Left hindlimb (tissue), 1 donor: ENCODE results near the gene KRT40.

Source experiments
- DNase-seq: peaks from one replicate; pipeline ENCODE4 v3.0.0-alpha.2; 2018

The KRT40 gene

DNA sequence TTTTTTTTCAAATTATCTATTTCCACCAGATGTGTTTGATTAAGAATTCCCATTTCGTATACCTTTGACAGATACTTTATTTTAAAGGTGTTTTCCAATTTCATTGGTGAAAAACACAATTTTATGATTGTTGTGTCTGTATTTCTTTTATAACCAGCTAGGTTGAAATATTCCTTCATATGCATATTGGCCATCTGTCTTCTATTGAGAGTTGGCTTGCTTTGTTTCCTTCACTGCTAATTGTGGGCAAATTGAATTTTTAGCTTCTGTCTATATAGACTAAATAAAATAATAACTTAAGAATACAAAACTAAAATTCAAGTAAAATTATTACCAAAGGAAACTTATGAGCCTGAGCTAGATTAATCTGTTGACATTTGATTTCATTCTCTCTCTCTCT, 11.0 kb upstream of the KRT40 start:
- no peak for DNase-seq

DNA sequence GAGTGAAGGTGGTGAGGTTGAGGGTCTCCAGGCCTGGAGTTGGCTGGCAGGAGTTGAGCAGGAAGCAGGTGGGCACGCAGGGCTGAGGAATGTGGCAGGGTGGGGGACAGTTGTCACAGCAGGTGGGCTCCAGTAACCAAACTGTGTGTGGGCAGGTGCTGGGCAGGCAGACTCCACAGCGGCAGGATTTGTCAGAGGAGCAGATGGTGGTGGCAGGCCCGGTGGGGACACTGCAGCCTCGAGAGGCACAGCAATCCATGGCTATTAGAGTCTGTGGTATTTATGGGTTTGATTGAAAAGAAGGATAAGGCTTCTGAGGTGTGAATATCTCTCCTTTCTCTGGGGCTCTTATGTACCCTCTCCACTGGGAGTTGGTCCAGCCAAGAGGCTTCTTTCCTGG, 9.7 kb upstream of the KRT40 start, which contains the start of gene KRTAP3-3:
Gene KRTAP3-3 (minus strand): TSS at position 326 of the 400 bp plus-strand sequence. CDS start 67 bp downstream, at position 259.
- DNase-seq = no peak

DNA sequence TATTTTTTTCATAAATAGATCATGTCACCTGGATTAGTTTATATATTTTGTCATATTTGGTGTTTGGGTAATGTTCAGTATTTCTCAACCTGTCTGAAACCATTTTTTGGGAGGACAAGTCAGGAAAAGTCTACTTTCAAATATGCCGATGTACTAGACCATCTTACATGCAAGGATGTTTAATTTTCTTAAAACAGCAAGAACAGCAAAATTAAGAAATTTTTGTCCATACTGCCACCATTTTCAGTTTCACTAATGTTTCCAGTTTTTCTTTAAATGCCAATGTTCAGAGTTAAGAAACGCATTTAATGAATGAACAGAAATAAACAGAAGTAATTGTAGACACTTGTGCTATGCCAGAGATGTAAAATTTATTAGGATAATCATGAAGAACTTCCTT, 9.0 kb upstream of the KRT40 start:
- DNase-seq = no peak

DNA sequence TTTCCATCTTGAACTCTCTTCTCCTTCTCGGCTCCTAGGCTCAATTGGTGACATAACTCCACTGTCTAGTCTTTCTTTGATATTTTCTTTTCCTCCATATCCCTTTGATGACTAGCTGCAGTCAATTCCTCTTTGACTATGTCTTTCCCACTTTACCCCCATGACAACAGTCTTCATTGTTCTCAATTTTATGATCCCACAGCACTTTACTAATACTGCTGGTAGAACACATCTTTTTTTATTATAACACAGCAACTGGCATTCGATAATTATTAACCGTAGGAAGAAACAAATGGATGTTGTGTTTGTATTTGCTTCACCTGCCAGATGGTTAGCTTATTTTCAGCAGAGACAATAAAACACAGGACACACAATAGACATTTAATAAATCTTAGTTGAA, 8.5 kb upstream of the KRT40 start:
- no peak for DNase-seq

DNA sequence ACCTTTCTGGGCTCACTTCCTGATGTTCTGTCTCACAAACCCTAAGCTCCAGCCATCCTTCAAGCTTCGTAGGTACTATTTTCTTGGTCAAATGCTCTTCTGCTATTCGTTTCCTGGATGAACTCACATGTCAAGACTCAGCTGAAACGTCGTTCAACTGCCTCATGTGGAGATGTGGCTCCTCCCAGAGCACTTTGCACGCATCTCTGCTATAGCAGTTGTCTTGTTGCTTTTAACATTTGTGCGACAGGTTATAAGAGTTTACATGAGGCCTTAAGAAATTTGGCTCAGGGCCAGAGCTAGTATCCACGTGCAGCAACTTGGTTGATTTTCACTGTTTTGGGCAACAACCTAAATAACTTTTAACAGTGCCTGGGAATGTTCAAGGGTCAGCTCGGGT, 2.8 kb upstream of the KRT40 start:
- no peak for DNase-seq

DNA sequence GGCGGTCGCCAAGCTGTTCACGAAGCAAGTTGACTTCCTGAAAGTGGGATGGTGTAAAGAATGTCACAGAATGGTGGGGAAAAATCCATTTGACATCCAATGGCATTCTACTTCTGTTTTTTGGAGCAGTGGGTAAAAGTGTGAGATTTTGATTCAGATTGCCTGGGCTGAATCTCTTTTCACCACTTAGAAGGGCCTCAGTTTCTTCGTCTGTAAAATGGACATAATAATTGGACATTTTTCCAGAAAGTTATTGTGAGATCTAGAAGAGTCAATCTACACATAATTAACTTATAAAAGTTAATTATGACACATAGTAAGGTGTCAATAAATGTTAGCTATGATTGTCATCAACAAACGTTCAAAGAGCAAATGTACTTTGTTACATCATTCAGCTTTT, 3.0 kb downstream of the KRT40 start:
- DNase-seq = no peak

DNA sequence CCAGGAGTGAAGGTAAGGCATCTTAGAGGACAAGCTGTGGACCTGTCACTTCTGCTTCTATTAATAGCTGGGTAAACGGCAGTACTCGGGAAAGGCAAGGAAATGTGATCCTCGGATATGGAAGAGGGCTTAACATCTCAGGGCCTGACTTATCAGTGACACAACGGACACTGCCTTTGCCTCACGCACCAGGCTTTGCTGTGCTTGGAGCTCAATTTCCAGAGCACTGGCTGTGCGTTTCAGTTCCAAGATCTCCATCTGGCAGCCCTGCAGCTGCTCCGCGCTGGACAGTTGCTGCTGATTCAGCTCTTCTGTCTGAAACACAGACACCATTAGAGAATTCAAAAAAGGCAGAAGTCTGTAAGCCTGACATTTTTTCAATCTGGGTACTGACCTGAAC, 3.5 kb downstream of the KRT40 start:
- DNase-seq = peak; percentile 68

DNA sequence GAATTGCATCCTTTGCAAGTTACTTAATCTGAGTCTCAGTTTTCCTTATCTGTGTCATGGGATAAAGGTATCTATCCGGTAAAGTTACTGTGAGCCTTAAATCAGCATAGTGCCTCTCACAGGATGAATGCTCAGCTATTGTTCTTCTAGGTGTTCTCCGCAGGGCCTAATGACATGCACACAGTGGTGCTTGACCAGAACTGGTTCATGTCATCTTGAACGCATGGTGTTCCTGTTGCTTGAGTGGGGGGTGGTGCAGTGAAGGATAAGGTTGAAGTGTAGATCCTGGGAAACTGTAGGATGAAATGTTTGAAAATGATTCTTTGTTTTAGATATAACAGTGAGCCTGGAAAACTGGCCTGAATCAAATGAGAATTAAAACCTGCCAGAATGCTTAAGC, 4.0 kb downstream of the KRT40 start:
- no peak for DNase-seq

DNA sequence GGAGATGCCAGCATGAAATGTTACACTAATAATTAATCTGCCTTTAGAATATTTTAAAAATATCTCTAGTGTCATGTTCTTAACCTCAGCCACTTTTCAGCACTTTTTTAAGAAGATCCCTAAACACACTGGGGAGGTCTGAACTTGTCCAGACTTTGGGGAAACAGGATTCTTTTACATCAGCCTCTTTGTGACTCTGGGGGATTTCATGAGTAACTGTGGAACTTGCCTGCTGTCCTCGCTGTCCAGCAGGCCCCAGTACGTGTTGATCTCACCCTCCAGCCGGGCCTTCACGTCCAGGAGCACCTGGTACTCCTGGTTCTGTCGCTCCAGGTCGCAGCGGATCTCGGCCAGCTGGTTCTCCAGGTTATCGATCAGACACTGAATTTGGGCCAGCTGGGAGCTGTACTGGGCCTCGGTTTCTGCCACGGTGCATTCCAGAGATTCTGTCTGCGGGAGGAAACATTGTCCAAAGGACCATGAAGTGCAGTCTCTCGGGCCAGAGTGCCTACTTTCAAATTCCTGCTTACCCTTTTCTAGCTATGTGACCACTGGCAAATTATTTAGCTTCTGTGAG, 5.5 kb downstream of the KRT40 start:
- no peak for DNase-seq

DNA sequence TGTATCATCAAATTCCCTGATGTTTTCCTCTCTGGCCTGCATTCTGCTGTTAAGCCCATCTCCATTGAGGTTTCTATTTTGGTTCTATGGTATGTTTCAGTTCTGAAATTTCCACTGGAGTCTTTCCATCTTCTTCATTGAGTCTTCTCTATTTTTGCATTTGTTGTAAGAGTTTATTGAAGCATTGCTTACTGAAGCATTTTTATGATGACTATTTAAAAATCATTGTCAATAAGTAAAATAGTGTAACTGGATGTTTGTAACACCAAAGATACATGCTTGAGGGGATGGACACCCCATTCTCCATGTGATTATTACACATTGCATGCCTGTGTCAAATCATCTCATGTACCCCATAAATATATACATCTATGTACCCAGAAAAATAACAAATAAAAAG, 8.6 kb downstream of the KRT40 start:
- no peak for DNase-seq

DNA sequence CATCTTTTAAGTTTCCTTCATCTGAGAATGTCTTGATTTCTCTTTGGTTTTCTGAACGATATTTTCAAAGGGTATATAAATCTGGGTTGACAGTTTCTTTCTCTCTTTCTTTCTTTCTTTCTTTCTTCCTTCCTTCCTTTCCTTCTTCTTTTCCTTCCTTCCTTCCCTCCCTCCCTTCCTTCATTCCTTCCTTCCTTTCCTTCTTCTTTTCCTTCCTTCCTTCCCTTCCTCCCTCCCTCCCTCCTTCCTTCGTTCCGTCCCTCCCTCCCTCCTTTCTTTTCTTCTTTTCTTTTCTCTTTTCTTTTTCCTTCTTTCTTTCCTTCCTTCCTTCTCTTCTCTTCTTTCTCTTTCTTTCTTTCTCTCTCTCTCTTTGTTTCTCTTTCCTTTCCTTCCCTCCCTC, 9.8 kb downstream of the KRT40 start:
- no peak for DNase-seq

DNA sequence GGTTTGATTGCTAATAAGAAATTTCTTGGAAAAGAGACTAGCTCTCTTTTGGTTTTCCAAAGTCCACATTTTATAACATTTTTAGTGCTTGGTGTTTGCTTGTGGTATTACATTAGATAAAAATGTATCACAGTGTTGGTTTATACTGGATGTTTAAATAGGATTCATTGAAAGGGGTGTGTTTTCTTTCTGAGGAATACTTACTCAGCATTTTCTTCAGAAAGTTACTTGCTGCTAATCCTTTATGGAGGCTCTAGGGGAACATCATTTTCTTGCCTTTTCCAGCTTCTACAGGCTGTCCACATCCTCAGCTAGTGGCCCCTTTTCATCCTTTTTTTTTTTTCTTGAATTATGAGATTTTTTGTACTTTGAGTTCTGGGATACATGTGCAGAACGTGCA, 16.5 kb downstream of the KRT40 start:
- no peak for DNase-seq

DNA sequence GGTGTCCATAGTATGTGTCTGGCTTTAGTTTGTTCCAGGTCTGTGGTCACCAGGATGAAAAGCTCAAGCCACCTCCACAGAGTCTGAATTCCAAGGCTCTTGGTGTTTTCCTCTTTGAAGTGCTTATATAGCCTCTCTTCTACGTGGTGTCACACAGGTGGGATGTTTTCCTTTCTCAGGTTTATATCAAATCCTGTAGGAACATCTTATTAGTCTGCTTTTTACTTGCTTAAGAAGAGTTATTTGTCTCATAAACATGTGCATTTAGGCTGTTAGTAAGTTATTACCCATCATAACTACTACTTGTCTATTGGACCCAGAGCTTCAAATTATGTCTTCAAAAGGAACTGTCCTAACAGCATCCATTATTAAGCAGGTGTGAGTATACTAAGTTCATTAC, 17.3 kb downstream of the KRT40 start, which contains the start of gene KRT39:
Gene KRT39 (minus strand): TSS at position 101 of the 400 bp plus-strand sequence. CDS start 92 bp downstream, at position 9.
- no peak for DNase-seq

DNA sequence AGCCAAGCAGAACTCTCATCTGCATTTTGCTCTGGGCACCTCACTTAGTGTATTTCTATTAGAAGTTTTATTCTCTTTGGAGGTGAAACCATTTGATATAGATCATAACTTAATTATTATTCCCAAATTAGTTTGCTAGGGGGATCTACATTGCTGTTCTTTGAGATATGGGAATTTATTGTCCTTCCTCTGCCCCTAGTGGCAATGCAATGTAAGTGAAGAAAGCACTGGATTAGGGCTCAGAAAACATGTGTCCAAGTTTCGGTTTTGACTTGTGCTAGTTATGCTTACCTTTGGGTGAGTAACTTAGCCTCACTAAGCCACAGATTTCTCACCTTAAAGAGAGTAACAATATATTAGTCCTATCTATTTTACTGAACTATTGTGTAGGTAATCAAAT, 20.3 kb downstream of the KRT40 start:
- no peak for DNase-seq

DNA sequence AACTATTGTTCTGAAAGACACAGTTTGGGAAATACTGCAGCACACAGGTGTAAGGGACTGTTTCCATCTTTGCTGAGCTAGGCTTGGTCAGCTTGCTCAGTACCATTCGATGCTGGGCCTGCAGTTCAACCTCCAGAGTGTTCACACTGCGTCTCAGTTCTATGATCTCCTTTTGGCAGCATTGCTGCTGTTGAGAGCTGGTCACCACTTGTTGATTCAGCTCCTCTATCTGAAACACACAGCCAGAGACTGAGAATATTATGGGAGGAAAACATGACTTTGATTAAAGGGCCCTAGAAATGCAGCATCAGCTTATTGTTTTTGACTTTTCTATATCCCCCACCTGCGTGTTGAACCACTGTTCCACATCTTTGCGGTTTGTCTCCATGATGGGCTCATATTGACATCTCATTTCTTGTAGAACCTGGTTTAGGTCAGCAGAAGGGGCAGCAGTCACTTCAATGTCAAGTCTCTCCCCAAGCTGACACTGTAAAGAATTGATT, 22.0 kb downstream of the KRT40 start:
- no peak for DNase-seq

DNA sequence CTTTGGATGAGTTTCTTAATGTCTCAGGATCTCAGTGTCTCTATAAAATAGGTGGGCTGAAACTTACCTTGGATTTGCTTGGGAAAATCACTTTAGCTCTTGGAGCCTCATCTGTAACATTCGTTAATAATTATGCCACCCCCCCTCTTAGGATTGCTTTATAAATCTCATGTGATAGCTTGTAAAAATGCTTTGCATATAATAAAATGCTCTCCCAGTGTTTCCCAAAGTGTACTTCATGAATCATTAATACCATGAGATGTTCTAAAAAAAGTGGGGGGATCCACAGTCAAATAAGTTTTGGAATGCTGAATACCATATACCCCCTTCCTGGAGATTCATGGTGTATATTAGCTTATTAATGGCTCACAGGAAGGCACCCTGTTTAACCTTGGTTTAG, 22.5 kb downstream of the KRT40 start:
- no peak for DNase-seq

DNA sequence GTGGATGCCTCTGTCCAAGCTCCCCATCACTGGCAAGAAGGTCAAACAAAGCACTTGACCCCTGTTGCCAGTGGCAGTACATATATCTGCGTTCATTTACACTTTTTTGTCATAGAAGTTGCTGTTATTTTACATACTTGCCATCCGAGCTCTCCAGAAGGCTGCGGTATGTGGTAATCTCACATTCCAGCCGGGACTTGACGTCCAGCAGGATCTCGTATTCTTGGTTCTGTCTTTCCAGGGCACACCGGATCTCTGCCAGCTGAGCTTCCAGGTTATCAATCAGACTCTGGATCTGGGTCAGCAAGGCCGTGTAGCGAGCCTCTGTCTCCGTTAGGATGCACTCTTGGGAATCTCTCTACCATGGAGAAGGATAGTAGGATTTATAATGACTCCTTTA, 24.0 kb downstream of the KRT40 start:
- DNase-seq = no peak

DNA sequence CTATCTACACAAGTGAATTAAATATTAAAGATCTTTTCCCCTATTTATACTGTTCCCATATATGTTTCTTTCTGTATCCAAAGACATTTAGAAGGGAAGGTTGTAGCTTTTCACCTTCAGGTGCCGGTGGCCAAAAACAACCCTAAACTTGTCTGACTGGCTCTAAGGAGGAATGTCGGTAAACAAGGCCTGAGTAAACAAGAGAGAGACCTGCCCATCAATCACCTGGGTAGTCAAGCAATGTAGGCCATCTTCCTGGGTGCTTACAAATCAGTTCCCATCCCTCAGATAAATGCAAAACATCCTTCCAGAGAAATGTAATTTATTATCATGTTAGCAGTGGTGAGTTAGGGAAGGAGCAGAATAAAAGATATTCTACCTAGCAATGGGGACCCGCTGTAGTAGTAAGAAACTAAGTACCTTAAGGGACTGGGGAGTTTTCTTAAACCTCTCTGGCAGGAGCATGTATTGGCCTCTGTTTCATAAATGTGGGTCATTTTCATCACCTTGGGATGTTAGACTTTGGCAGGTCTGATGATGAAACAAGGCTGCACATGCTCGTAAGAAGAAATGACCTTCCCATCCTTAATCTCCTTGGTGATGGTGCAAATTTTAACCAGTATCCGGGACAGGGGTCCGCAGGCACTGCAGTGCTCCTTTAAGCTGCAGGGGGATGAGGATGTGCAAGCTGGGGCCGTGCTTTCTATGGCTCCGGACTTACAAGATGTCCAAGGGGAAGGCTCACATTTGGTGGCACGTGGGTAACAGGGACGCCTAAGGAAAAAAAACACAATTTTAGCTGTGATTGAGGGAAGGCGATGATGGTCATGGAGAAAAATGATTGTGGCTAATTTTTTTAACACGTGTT, 25.8 kb downstream of the KRT40 start:
- no peak for DNase-seq

DNA sequence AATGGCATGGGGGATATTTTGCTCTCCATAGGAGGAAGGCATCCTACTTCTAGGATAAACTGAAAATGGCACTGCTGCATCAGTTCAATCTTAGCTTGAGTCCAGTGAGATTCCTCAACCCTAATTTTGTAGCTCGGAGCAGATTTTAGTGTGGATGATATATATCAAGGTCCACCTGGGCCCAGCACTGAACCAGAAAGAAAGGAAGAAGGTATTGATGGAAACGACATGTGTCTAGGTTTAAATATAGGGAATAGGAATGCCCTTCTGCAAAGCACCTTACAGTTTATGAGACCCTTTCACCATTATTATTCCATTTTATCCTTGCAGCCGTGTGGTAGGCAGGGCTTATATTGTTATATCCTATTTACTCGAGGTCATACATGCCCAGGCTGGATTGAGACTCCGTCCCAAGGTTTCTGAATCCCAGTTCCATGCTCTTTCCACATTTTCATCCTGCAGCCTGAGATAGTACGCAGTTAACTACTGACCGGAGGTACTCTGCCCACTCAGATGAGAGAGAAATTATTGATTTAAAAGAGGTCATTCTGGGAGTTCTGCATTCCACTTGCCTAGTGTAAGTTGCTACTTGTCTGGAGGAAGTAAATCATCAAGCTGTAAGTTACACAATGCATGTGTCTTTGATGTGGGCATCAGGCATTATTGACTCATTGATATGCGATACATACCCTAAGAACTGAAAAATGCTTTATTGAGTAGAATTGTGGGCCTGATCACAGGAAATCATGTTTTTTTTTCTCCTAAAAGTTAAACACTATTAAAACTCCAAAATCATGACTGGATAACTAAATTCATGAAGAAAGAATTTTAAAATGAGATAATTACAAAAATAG, 27.5 kb downstream of the KRT40 start:
- no peak for DNase-seq

DNA sequence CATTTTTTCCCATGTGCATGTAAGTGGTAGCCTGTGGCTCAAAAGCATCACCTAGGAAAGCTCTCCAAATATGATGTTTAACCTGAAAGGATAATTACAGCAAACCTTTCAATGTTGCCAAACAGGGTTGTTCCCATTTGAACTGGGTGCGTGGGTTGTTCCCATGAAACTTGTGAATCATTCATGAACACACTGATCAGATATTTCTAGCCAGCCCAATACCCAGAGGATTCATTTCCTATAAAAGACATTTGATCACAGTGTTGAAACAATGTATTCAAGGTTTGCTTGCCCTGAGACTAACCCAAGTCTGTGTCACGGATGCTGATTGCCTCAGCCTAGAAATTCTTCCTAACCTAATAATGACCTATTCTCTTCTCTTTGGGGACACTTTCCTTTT, 30.2 kb downstream of the KRT40 start:
- no peak for DNase-seq

DNA sequence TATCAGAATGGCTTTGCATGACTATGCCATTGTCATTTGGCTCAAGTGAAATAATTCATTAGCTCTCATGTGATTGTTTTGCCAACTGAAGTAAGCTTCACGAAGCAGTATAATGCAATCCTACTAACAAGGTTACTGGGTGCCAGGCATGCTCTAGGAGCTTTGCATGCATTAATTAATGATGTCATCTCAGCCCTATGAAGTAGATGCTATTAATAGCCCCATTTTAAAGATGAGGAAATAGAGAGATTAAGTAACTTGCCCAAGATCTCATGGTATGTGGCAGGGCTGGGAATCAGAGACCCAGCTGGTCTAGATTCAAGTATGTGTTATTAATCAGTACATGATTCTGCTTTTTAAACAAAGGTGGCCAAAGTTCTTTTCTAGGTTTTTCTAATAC, 31.5 kb downstream of the KRT40 start:
- no peak for DNase-seq

DNA sequence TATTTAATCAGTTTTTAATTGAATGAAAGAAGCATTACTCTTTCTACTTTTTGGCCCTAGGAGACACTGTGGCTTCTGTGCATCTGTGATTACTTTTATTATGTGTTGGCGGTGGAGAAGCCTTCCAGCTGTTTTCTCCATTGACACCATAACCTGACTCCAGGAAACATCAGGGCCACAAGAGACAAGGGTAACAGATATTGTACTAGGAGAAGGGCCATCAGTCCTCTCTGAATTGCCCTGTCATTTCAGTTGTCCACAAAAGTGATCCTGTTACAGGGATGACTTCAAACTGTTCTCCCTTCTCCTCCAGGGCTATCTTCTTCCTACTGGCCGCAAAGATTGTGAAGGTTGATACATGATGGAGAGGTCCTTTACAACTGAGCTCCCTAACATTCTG, 32.0 kb downstream of the KRT40 start:
- DNase-seq = no peak

DNA sequence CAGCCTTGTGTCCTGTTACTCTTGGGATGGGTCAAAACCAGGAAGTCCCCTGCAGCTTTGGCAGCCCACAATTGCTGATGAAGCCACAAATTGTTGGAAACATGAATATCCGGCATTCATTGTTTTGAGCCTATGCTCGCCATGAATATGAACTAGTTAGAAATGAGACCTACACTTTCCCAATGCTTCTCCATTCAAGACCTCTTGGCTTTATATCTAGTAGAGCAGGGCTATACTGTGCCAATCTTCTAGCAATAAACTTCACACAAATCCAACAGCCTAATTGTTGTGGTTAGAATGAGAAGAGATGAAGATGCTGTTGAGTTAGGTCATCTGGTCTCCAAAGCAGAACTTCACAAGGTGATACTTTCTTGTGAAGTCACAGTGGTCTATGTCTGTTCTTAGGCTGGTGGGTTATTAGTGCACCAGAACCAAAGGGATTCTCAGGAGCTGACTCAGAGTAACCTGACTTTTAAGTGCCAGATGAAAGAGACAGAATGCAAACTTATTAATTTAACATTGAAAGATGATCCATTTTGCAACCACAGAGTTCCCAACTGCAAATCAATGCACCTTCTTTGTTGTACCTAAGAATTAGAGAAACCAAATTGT, 33.0 kb downstream of the KRT40 start:
- DNase-seq = no peak
